KMS-11 (cell line): ENCODE measurements around the gene TMEM168.

ENCODE experiments used
- H2AFZ ChIP-seq: fragments of 200-600 bp; sonication (generic); 2 replicates; pipeline ENCODE4 v1.6.1; 2016; ENCODE audit warnings: antibody characterized with exemption, mixed run types, low read depth
- H3K27ac ChIP-seq: fragments of 200-600 bp; sonication (generic); 2 replicates; pipeline ENCODE4 v1.6.1; 2016; ENCODE audit warnings: mild to moderate bottlenecking, mixed run types
- H3K27me3 ChIP-seq: fragments of 200-600 bp; sonication (generic); 2 replicates; pipeline ENCODE4 v1.6.1; 2017; ENCODE audit warnings: mild to moderate bottlenecking, low read depth, mixed run types, moderate library complexity; ENCODE audit not compliant: insufficient read depth
- H3K36me3 ChIP-seq: fragments of 200-600 bp; sonication (generic); 2 replicates; pipeline ENCODE4 v1.6.1; 2017; ENCODE audit warnings: mild to moderate bottlenecking, mixed run types; ENCODE audit not compliant: insufficient read depth
- H3K4me1 ChIP-seq: fragments of 200-600 bp; sonication (generic); 2 replicates; pipeline ENCODE4 v1.6.1; 2016; ENCODE audit warnings: mild to moderate bottlenecking, low read depth, mixed run types; ENCODE audit not compliant: poor library complexity, severe bottlenecking
- H3K4me2 ChIP-seq: fragments of 200-600 bp; sonication (generic); 2 replicates; pipeline ENCODE4 v1.7.0; 2016; ENCODE audit warnings: mild to moderate bottlenecking, mixed run types
- H3K4me3 ChIP-seq: fragments of 200-600 bp; sonication (generic); IDR thresholded peaks from 2 replicates; pipeline ENCODE4 v1.6.1; 2017; ENCODE audit warnings: low read depth, low read length, mixed read lengths; ENCODE audit not compliant: insufficient read depth
- H3K79me2 ChIP-seq: fragments of 200-600 bp; sonication (generic); 2 replicates; pipeline ENCODE4 v1.6.1; 2016; ENCODE audit warnings: low read depth, mixed run types; ENCODE audit not compliant: insufficient read depth
- H3K9ac ChIP-seq: fragments of 200-600 bp; sonication (generic); 2 replicates; pipeline ENCODE4 v1.6.1; 2016; ENCODE audit warnings: mild to moderate bottlenecking, mixed run types
- H4K20me1 ChIP-seq: fragments of 200-600 bp; sonication (generic); 2 replicates; pipeline ENCODE4 v1.6.1; 2016; ENCODE audit warnings: mild to moderate bottlenecking, mixed run types; ENCODE audit not compliant: insufficient read depth
- TF ChIP-seq, protein P1 (sequence below): fragments of 200-600 bp; sonication (generic); conservative IDR thresholded peaks from 2 replicates; pipeline ENCODE4 v1.6.1; 2017; ENCODE audit warnings: low read depth, mild to moderate bottlenecking, antibody characterized with exemption, low read length, moderate library complexity, mixed read lengths

The TMEM168 gene

DNA sequence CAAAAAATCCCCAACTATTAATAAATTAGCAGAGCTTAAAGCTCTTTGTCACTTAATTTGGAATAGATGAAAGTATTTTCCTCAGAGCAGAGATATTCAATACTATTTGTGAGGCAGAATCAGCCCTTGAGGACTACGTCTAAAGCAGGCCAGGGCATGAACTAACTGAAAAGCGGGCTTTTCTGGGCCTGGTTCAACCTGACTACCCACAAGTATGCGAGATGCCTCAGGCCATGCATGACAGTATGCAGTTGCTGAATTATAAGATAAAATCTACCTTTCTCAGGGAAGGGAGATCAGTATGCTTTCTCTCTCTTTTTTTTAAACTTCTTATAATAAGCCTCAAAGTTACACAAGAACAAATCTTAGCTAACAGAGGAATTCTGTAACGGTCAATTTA is 20.1 kb downstream of the TMEM168 start:
- Histone ChIP-seq H3K27ac (no peak overlapping the region), H3K4me1 (peaks cover 11% of the 10 kb centered on the region), H2AFZ (no peak overlapping the region), H3K36me3 (no peaks in the 10 kb centered on the region), H3K4me3 (no peak overlapping the region), H3K79me2 (no peaks in the 10 kb centered on the region), H3K9ac (no peak overlapping the region), H3K27me3 (no peaks in the 10 kb centered on the region), H4K20me1 (no peaks in the 10 kb centered on the region), H3K4me2 (no peak overlapping the region)
- TF ChIP-seq, protein P1, sequence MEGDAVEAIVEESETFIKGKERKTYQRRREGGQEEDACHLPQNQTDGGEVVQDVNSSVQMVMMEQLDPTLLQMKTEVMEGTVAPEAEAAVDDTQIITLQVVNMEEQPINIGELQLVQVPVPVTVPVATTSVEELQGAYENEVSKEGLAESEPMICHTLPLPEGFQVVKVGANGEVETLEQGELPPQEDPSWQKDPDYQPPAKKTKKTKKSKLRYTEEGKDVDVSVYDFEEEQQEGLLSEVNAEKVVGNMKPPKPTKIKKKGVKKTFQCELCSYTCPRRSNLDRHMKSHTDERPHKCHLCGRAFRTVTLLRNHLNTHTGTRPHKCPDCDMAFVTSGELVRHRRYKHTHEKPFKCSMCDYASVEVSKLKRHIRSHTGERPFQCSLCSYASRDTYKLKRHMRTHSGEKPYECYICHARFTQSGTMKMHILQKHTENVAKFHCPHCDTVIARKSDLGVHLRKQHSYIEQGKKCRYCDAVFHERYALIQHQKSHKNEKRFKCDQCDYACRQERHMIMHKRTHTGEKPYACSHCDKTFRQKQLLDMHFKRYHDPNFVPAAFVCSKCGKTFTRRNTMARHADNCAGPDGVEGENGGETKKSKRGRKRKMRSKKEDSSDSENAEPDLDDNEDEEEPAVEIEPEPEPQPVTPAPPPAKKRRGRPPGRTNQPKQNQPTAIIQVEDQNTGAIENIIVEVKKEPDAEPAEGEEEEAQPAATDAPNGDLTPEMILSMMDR: no peak

DNA sequence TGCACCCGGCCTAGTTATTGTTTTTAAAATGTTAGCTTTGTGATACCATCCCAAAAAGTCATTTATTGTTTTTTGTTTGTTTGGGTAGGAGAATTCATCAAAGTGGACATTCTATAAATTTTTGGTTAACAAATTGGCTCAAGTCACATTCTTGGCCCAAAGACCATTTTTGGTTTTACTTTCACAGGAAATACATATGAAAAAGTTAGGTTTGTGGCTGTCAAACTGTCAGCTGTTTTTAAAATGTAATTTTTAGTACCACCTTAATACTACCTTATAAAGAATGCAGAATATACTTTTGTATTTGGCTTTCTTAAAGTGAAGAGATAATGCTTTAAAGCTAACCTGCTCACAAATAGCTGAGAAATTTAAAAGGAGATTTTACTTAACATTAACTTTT is 25.1 kb downstream of the TMEM168 start:
- H3K27ac ChIP-seq: no peak overlapping the region
- H3K36me3 ChIP-seq: no peaks in the 10 kb centered on the region
- no peaks in the 10 kb centered on the region for H4K20me1 ChIP-seq
- no peak overlapping the region for H2AFZ ChIP-seq
- no peaks in the 10 kb centered on the region for H3K27me3 ChIP-seq
- TF ChIP-seq, protein P1: no peak
- peaks cover 25% of the 10 kb centered on the region for H3K4me1 ChIP-seq
- no peaks in the 10 kb centered on the region for H3K79me2 ChIP-seq
- peak overlapping the region; percentile 58 for H3K4me2 ChIP-seq
- H3K4me3 ChIP-seq: no peak overlapping the region
- H3K9ac ChIP-seq: no peak overlapping the region

DNA sequence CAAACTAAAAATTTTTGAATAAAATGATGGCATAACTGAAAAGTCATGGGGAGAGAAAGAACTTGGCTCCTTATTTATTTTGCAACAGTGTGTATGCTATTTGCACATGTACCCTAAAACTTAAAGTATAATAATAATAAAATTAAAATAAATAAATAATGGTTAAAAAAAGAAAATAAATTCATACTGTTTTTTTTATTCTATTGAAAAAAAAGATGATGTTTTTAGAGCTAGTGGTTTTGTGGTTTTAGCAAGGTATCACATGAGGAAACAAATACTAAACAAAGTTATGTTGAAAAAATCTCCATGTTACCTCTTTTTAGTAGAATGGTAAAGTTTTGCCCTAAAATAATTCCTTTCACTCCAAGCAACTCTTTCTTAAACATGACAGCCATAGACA is 26.2 kb downstream of the TMEM168 start:
- H3K9ac ChIP-seq: no peak overlapping the region
- no peaks in the 10 kb centered on the region for H3K27me3 ChIP-seq
- H3K36me3 ChIP-seq: no peaks in the 10 kb centered on the region
- peak overlapping the region; percentile 1; the same call in 1 of the 2 replicates for H3K4me2 ChIP-seq
- H3K27ac ChIP-seq: no peak overlapping the region
- H3K4me3 ChIP-seq: no peak overlapping the region
- H3K4me1 ChIP-seq: peaks cover 25% of the 10 kb centered on the region
- no peak overlapping the region for H2AFZ ChIP-seq
- TF ChIP-seq, protein P1: no peak
- no peaks in the 10 kb centered on the region for H4K20me1 ChIP-seq
- H3K79me2 ChIP-seq: no peaks in the 10 kb centered on the region

DNA sequence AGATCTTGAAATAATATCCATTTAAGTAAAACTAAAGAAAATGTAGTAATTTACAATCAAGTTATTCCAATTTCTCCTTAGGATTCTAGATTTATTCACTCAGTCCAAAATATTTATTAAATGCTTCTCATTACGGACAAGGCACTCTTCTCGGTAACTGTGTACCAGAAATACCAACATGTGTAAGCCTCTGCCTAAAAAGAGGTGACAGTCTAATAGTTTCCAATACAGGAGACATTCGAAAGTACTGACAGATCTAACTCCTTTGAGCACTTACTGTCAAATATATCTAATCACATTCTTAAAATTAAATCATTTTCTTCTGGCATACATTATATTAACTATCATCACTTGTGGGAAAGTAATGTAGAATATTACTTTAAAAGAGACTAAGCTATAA is 26.9 kb downstream of the TMEM168 start:
- H3K4me1 ChIP-seq: peaks cover 25% of the 10 kb centered on the region
- TF ChIP-seq, protein P1: no peak
- no peaks in the 10 kb centered on the region for H3K27me3 ChIP-seq
- H3K4me2 ChIP-seq: no peak overlapping the region
- H3K9ac ChIP-seq: no peak overlapping the region
- no peaks in the 10 kb centered on the region for H3K79me2 ChIP-seq
- H3K4me3 ChIP-seq: no peak overlapping the region
- no peaks in the 10 kb centered on the region for H4K20me1 ChIP-seq
- no peak overlapping the region for H3K27ac ChIP-seq
- no peak overlapping the region for H2AFZ ChIP-seq
- no peaks in the 10 kb centered on the region for H3K36me3 ChIP-seq

DNA sequence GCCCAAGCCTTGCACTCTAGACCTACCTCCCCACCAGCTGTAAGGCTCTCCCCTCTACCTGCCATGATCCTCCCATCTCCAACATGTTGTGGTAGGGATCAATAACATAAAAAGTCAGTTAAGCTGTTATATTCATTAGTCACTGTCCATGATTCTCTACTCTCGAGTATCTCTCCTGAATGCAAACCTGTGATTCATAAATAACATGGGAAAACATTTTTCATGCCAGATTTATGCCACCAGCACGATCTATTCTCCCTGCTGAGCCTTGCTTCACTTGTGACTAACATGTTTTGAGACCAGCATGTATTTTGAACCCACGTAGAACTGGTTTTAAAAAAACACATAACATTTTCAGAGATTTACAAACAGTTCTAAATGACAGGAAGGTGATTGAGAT is 30.3 kb downstream of the TMEM168 start:
- Histone ChIP-seq H2AFZ (no peak overlapping the region), H4K20me1 (no peaks in the 10 kb centered on the region), H3K4me3 (no peak overlapping the region), H3K36me3 (no peaks in the 10 kb centered on the region), H3K79me2 (no peaks in the 10 kb centered on the region), H3K27ac (no peak overlapping the region), H3K4me2 (no peak overlapping the region), H3K9ac (no peak overlapping the region), H3K4me1 (peaks cover 13% of the 10 kb centered on the region), H3K27me3 (no peaks in the 10 kb centered on the region)
- TF ChIP-seq, protein P1: no peak
